Peyer's patch (tissue), 4 donors: Measurements from ENCODE around the gene SCUBE1.

Experiments used
- POLR2A ChIP-seq, 2 donors: fragments of 450-650 bp; IDR thresholded peaks; one replicate each; pipeline ENCODE4 v1.5.1; 2017; ENCODE audit warnings: antibody characterized with exemption in 2 of 2, mild to moderate bottlenecking in 2 of 2, moderate library complexity in 2 of 2
- TF ChIP-seq, protein P1 (sequence below), 6 experiments: fragments of 450-650 bp in 4 of 6; fragments of 200-600 bp in 2 of 6; sonication (generic) in 1 of 6; IDR thresholded peaks; one replicate each; pipeline ENCODE4 v1.5.1; 2017 to 2019; ENCODE audit warnings: antibody characterized with exemption in 6 of 6, mild to moderate bottlenecking in 3 of 6, moderate library complexity in 1 of 6

DNA sequence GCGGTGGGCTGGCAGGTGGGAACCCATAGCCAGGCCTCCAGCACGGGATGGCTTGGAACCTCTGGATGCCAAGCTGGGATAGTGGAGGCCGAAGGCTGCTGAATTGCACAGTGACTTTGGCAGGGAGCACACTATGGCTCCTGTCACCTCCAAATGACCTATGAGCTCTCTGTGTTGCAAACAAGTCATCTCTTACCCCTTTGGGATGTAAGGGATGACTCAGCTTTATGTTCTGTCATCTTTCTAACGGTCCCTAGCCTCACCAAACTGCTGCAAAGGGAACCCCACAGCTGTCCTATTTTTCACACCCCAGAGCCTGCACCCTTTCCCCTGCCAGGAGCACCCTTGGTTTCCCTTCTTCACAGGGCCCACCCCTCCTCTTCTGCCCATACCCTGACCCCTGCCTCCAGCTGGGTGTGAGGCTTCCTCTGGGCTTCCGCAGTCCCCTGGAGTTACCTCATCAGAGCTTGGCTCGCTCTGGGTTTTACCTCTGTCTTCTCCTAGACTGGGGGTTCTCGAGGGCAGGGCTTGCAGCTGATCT is 2.7 kb upstream of the SCUBE1 start:
- no peak for TF ChIP-seq POLR2A (IDR thresholded peaks at IDR 0.05)
- TF ChIP-seq, protein P1, sequence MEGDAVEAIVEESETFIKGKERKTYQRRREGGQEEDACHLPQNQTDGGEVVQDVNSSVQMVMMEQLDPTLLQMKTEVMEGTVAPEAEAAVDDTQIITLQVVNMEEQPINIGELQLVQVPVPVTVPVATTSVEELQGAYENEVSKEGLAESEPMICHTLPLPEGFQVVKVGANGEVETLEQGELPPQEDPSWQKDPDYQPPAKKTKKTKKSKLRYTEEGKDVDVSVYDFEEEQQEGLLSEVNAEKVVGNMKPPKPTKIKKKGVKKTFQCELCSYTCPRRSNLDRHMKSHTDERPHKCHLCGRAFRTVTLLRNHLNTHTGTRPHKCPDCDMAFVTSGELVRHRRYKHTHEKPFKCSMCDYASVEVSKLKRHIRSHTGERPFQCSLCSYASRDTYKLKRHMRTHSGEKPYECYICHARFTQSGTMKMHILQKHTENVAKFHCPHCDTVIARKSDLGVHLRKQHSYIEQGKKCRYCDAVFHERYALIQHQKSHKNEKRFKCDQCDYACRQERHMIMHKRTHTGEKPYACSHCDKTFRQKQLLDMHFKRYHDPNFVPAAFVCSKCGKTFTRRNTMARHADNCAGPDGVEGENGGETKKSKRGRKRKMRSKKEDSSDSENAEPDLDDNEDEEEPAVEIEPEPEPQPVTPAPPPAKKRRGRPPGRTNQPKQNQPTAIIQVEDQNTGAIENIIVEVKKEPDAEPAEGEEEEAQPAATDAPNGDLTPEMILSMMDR (IDR thresholded peaks at IDR 0.05): no peak
